GM12872 (cell line): ENCODE data around the gene ANKRD30A.

Experiments
- CTCF ChIP-seq: IDR thresholded peaks from 3 replicates; pipeline ENCODE4 v1.5.1; 2011; ENCODE audit warnings: low read depth, mild to moderate bottlenecking, low read length, moderate library complexity; ENCODE audit not compliant: insufficient read depth

The ANKRD30A gene

GRCh38 chr10:37381271-37381670, 255.9 kb downstream of the ANKRD30A start:
- no peak for TF ChIP-seq CTCF

- TF ChIP-seq CTCF: no peak
Measured at GRCh38 chr10:37384923-37385322, 259.5 kb downstream of the ANKRD30A start.

- TF ChIP-seq CTCF: no peak
Measured at GRCh38 chr10:37390926-37391325, 265.5 kb downstream of the ANKRD30A start.

GRCh38 chr10:37401225-37401624, 275.8 kb downstream of the ANKRD30A start:
- no peak for TF ChIP-seq CTCF

GRCh38 chr10:37403776-37404175, 278.4 kb downstream of the ANKRD30A start:
- TF ChIP-seq CTCF: no peak
